ENCODE data around the gene TUBA3E. TPM values are rescaled to one million over a fixed set of nuclear protein-coding genes. Genes with fewer than 3 reads are reported as not detected.
"Not testable (repeated sequence)": the region's sequence is repeated elsewhere in the genome, so short reads cannot be mapped to it uniquely, and the experiment has no call there.

Gene TUBA3E
- total and polyA plus RNA-seq, 2 experiments from 2014 or later: not detected

GRCh38 chr2:130152816-130153595, 45.2 kb downstream of the TUBA3E start:
- Histone ChIP-seq H3K9ac (no peak overlapping the region), H3K27me3 (replicated peaks; ENCODE audit: insufficient read depth) (no peaks in the 10 kb centered on the region), H4K20me1 (ENCODE audit: insufficient read depth) (no peaks in the 10 kb centered on the region), H3K36me3 (ENCODE audit: low read depth) (no peaks in the 10 kb centered on the region), H3K27ac (no peak overlapping the region), H3F3A (ENCODE audit: insufficient read depth) (no peaks in the 10 kb centered on the region), H2AFZ (no peak overlapping the region), H3K4me3 (no peak overlapping the region), H3K4me2 (ENCODE audit: unreplicated experiment) (no peak overlapping the region), H3K9me2 (ENCODE audit: insufficient read depth) (no peaks in the 10 kb centered on the region), H3K9me3 (ENCODE audit: low read depth) (no peaks in the 10 kb centered on the region), H3K79me2 (ENCODE audit: insufficient read depth) (no peaks in the 10 kb centered on the region), H3K4me1 (ENCODE audit: insufficient read depth) (no peaks in the 10 kb centered on the region)
- TF ChIP-seq EZH2phosphoT487 (IDR thresholded peaks at IDR 0.05; ENCODE audit: insufficient read depth, low read depth): no peak
- 92 to 96% methylated on average over 21 to 24 of the region's 25 CpGs for WGBS, 2 experiments (ENCODE audit: low coverage in 1 of 2, low lambda C conversion rate in 2 of 2, missing lambda C conversion rate in 2 of 2)
- in situ Hi-C loops (cut with MboI): no loop called here
- no peak for DNase-seq

GRCh38 chr2:130152136-130152815, 46.0 kb downstream of the TUBA3E start:
- H3K79me2 ChIP-seq (ENCODE audit: insufficient read depth); DNase-seq; H3F3A ChIP-seq (ENCODE audit: insufficient read depth); in situ Hi-C loops (cut with MboI); H3K4me2 ChIP-seq (ENCODE audit: unreplicated experiment); H3K27ac ChIP-seq; H3K27me3 ChIP-seq (replicated peaks; ENCODE audit: insufficient read depth); H3K4me1 ChIP-seq (ENCODE audit: insufficient read depth); H3K36me3 ChIP-seq (ENCODE audit: low read depth); H3K9me3 ChIP-seq (ENCODE audit: low read depth); H3K4me3 ChIP-seq; H4K20me1 ChIP-seq (ENCODE audit: insufficient read depth); H2AFZ ChIP-seq; H3K9me2 ChIP-seq (ENCODE audit: insufficient read depth); H3K9ac ChIP-seq: not testable (repeated sequence)
- WGBS, 2 experiments (ENCODE audit: low coverage in 1 of 2, low lambda C conversion rate in 2 of 2, missing lambda C conversion rate in 2 of 2): 94% methylated on average over 23 to 27 of the region's 27 CpGs

GRCh38 chr2:130151145-130151512, 47.1 kb downstream of the TUBA3E start:
- H3K4me3 ChIP-seq; H3K79me2 ChIP-seq (ENCODE audit: insufficient read depth); in situ Hi-C loops (cut with MboI); H3K9ac ChIP-seq; H3K9me2 ChIP-seq (ENCODE audit: insufficient read depth); DNase-seq; H2AFZ ChIP-seq; H3K36me3 ChIP-seq (ENCODE audit: low read depth); H3F3A ChIP-seq (ENCODE audit: insufficient read depth); H3K27ac ChIP-seq; H3K4me2 ChIP-seq (ENCODE audit: unreplicated experiment); H3K27me3 ChIP-seq (replicated peaks; ENCODE audit: insufficient read depth); H4K20me1 ChIP-seq (ENCODE audit: insufficient read depth); H3K9me3 ChIP-seq (ENCODE audit: low read depth); H3K4me1 ChIP-seq (ENCODE audit: insufficient read depth): not testable (repeated sequence)
- 78% methylated on average over 5 of the region's 5 CpGs for WGBS, 2 experiments (ENCODE audit: low coverage in 1 of 2, low lambda C conversion rate in 2 of 2, missing lambda C conversion rate in 2 of 2)

GRCh38 chr2:130150181-130151144, 47.8 kb downstream of the TUBA3E start:
- H3K4me3 ChIP-seq: no peak overlapping the region
- no peaks in the 10 kb centered on the region for H3K27me3 ChIP-seq (replicated peaks; ENCODE audit: insufficient read depth)
- no peak overlapping the region for H2AFZ ChIP-seq
- TF ChIP-seq EZH2 (IDR thresholded peaks at IDR 0.05; ENCODE audit: insufficient read depth, poor library complexity, severe bottlenecking) (no peak), EZH2phosphoT487 (IDR thresholded peaks at IDR 0.05; ENCODE audit: insufficient read depth, low read depth) (no peak)
- WGBS, 2 experiments (ENCODE audit: low coverage in 1 of 2, low lambda C conversion rate in 2 of 2, missing lambda C conversion rate in 2 of 2): 75 to 77% methylated on average over 23 of the region's 23 CpGs
- no peak overlapping the region for H3K9ac ChIP-seq
- no peak for DNase-seq
- H3K4me2 ChIP-seq (ENCODE audit: unreplicated experiment): no peak overlapping the region
- H3K9me2 ChIP-seq (ENCODE audit: insufficient read depth): no peaks in the 10 kb centered on the region
- no peaks in the 10 kb centered on the region for H4K20me1 ChIP-seq (ENCODE audit: insufficient read depth)
- H3K36me3 ChIP-seq (ENCODE audit: low read depth): no peaks in the 10 kb centered on the region
- no peaks in the 10 kb centered on the region for H3F3A ChIP-seq (ENCODE audit: insufficient read depth)
- no peaks in the 10 kb centered on the region for H3K79me2 ChIP-seq (ENCODE audit: insufficient read depth)
- H3K4me1 ChIP-seq (ENCODE audit: insufficient read depth): no peaks in the 10 kb centered on the region
- H3K9me3 ChIP-seq (ENCODE audit: low read depth): no peaks in the 10 kb centered on the region
- no peak overlapping the region for H3K27ac ChIP-seq
- in situ Hi-C loops (cut with MboI): no loop called here

GRCh38 chr2:130148515-130148914, 49.7 kb downstream of the TUBA3E start:
- H2AFZ ChIP-seq; H3K9me2 ChIP-seq (ENCODE audit: insufficient read depth); H3K4me3 ChIP-seq; H3K4me1 ChIP-seq (ENCODE audit: insufficient read depth); H3K9me3 ChIP-seq (ENCODE audit: low read depth); H3K4me2 ChIP-seq (ENCODE audit: unreplicated experiment); H3F3A ChIP-seq (ENCODE audit: insufficient read depth); H3K27me3 ChIP-seq (replicated peaks; ENCODE audit: insufficient read depth); DNase-seq; H3K9ac ChIP-seq; H3K79me2 ChIP-seq (ENCODE audit: insufficient read depth); in situ Hi-C loops (cut with MboI); H4K20me1 ChIP-seq (ENCODE audit: insufficient read depth); H3K36me3 ChIP-seq (ENCODE audit: low read depth); H3K27ac ChIP-seq: not testable (repeated sequence)
- 53% methylated on average over 6 of the region's 6 CpGs for WGBS, 2 experiments (ENCODE audit: low coverage in 1 of 2, low lambda C conversion rate in 2 of 2, missing lambda C conversion rate in 2 of 2)

GRCh38 chr2:130145006-130145414, 53.2 kb downstream of the TUBA3E start, which contains the start of gene CCDC74B:
CCDC74B (minus strand) TSS chr2:130145112; CDS start chr2:130144996, 116 bp downstream.
- H2AFZ ChIP-seq: peak within 1 kb of the TSS; percentile 87
- H3K4me2 ChIP-seq (ENCODE audit: unreplicated experiment): peak within 1 kb of the TSS; percentile 78
- 7 to 8% methylated on average over 15 to 29 of the region's 30 CpGs for WGBS, 2 experiments (ENCODE audit: low coverage in 1 of 2, low lambda C conversion rate in 2 of 2, missing lambda C conversion rate in 2 of 2)
- H3K4me3 ChIP-seq: peak within 1 kb of the TSS; percentile 70
- DNase-seq: peak; percentile 57
- H3K9me3 ChIP-seq (ENCODE audit: low read depth); in situ Hi-C loops (cut with MboI); H3K36me3 ChIP-seq (ENCODE audit: low read depth); H3K9me2 ChIP-seq (ENCODE audit: insufficient read depth); H3F3A ChIP-seq (ENCODE audit: insufficient read depth); H3K27me3 ChIP-seq (replicated peaks; ENCODE audit: insufficient read depth); H3K79me2 ChIP-seq (ENCODE audit: insufficient read depth); H4K20me1 ChIP-seq (ENCODE audit: insufficient read depth); H3K4me1 ChIP-seq (ENCODE audit: insufficient read depth); H3K27ac ChIP-seq: not testable (repeated sequence)
- peak within 1 kb of the TSS; percentile 59 for H3K9ac ChIP-seq

Data from GM23248 (cell line).